ENCODE data around the gene DCLK1. TPM values are rescaled to one million over a fixed set of nuclear protein-coding genes. Genes with fewer than 3 reads are reported as not detected.
A peak's percentile ranks its signal among the peaks of the same experiment; 100 is the strongest.

The DCLK1 gene
- polyA plus RNA-seq, 4 donors: 4.3 to 39.0 (median 8.9) TPM

DNA sequence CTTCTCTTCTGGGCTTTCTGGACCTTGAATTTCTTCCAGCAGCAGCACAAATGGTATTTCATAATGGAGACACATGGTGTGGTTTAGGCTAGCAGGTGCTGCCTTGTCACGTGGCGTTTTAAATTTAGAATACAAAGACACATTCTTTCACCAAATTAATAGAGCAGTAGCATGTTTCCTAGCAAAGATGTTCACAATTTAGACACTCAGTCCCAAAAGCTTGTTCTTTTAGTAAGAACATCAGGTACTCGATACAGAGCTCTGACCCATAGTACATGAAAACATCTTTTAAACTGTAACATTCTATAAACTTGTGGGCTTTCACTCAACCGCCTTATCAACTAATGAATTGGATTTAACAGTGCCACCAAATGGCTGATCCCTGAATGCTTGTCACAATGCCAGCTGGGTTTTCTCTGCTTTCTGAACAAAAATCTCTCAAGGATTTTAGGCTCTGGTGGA, 290.1 kb downstream of the DCLK1 start:
- DNase-seq (ENCODE audit: low read depth in 4 of 4, low spot score in 3 of 4): no peak

DNA sequence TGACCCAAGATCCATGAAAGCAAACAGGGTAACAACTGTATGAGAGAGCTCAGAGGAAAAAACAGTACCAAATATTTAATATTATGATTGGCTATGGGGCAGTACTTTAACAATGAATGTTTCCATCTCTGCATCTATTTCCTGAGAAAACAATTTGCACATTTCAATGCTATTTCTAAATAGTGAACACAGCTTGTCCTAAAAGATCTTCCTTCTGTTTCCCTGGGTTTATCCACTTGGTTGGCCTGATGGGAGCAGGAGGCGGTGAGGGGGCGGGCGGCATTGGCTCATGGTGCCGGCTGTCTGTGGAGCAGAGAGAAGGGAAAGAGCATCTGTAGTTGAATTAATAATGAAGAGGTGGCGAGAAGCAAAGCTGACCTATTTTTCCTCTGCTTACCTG, 291.4 kb downstream of the DCLK1 start:
- no peak for DNase-seq (ENCODE audit: low read depth in 4 of 4, low spot score in 3 of 4)

DNA sequence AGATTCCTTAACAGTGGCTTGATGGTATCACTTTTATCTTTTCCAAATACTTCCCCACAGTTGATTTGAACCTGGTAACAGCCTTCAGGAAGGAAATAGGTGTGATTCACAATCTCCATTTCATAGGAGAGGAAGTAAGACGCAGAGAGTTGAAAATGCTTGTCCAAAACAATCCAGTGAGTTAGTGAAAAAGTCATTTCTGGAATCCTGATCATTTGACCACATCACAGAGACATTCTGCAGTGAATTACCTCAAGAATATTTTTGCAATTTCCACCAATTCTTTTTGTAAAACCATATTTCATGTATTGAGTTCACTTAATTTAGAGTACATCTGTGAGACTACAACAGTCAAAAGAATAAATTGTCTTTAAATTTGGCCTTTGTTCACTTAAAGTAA, 292.8 kb downstream of the DCLK1 start:
- no peak for DNase-seq (ENCODE audit: low read depth in 4 of 4, low spot score in 3 of 4)

- no peak for DNase-seq (ENCODE audit: low read depth in 4 of 4, low spot score in 3 of 4)
Measured at GRCh38 chr13:35836446-35836845, 294.7 kb downstream of the DCLK1 start.

GRCh38 chr13:35835989-35836388, 295.2 kb downstream of the DCLK1 start:
- DNase-seq (ENCODE audit: low read depth in 4 of 4, low spot score in 3 of 4): no peak

DNA sequence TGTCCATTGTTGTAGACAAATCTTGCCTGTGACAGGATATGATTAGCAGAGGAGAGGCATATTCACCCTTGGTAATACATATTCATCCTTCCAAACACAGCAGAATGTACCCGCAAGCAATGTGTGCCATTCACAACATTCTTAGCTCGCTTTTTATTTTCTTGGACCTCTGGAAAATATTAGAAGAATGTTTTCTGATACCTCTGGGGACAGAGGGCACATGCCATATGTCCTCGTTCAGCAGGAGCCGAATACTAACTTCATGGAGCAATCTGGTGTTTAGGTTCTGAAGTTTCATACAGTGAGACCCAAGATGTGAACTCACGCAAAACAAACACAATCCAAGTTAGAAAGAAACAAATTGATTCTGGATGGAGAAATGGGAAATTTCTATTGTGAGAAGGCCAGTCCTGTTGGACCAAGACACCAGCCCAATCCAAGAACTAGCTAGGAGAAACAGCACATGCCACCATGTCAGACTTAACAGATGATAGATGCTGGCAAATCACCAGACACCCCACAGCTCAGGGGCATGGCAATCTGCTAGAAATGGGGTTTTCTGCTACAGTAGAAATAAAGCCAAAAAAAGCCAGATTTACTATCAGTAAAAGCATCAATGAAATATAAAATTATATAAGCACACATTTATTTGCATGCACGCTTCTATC, 297.4 kb downstream of the DCLK1 start:
- DNase-seq (ENCODE audit: low read depth in 4 of 4, low spot score in 3 of 4): no peak

DNA sequence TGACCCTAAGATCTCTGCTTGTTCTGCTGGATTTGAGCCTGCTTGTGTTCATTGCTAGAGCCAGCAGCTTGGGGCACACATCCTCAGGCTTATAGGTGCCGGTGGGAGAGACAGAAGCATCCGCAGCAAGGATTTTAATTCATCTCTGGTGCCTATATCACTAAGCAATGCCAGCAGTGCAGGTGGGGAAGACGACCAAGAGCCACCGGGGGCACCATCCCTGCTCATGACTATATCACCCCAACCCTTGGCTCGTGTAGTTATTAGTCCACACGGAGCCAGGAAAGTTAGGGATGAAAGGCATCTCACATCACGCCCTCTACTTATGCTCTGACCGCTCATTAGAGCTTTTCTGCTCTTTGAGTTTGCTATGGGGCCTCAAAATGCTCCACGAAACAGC, 298.2 kb downstream of the DCLK1 start:
- no peak for DNase-seq (ENCODE audit: low read depth in 4 of 4, low spot score in 3 of 4)

DNA sequence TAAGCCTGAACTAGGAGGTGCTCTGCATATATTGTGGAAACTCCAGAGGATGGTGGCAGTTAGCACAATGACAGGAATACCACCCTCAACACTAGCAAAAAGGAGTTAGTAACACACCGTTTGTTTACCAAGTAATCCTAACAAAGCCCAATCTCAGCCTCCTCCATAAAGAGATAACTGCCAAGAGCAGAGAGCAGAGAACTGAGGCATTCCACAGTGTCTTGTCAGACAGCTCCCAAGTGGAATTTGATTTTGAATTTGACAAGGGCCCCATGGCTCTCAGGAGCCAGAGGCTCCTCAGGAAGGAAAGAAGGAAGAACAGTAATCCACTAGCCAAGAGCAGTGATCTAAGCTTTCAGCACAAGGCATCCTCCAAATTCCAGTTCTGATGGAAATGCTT, 298.6 kb downstream of the DCLK1 start:
- no peak for DNase-seq (ENCODE audit: low read depth in 4 of 4, low spot score in 3 of 4)

DNA sequence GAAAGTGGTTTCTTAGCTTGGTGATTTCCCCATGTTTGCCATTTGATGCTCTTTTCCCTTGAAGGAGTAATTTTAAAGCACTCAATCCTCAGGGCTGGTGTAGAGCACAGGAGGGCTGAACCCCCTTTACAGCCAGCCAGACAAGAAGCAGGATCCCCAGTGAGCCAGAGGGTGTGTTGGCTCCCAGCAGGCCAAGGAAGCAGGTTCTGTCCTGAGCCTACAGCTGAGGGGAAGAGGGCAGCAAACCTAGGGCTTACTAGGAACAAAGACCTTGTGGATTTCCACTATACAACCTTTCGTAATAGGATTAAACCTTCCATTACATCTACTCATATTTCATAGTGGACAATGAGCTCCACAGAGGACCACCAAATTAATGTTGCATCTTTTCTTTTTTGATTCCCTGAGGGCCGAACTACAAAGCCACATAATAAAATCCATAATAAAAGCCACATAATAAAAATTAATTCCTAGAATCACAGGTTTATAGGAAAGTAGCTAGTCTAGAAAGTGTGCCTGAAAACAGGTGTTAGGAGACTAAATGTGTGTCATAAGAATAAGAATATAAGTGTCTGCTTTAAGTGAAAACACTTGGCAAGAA, 300.2 kb downstream of the DCLK1 start:
- no peak for DNase-seq (ENCODE audit: low read depth in 4 of 4, low spot score in 3 of 4)

- no peak for DNase-seq (ENCODE audit: low read depth in 4 of 4, low spot score in 3 of 4)
Measured at GRCh38 chr13:35826626-35827254, 304.4 kb downstream of the DCLK1 start.

- no peak for DNase-seq (ENCODE audit: low read depth in 4 of 4, low spot score in 3 of 4)
Measured at GRCh38 chr13:35824825-35825224, 306.4 kb downstream of the DCLK1 start.

DNA sequence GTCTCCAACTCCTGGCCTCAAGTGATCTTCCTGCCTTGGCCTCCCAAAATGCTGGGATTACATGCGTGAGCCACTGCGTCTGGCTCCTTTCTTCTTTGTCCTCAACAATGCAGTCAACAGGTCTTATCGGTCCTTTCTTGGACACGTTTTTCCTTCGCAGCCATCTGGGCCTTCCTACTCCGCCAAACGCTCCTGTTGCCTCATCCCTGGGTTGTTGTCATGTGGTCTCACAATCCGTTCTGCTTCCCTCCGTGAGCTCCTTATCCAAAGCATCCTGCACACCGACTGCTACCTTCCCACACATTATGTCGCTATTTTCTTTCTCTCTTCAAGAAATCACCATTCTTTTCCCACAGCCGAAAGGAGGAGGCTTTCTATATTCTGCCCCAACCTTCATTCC, 306.8 kb downstream of the DCLK1 start:
- no peak for DNase-seq (ENCODE audit: low read depth in 4 of 4, low spot score in 3 of 4)

DNA sequence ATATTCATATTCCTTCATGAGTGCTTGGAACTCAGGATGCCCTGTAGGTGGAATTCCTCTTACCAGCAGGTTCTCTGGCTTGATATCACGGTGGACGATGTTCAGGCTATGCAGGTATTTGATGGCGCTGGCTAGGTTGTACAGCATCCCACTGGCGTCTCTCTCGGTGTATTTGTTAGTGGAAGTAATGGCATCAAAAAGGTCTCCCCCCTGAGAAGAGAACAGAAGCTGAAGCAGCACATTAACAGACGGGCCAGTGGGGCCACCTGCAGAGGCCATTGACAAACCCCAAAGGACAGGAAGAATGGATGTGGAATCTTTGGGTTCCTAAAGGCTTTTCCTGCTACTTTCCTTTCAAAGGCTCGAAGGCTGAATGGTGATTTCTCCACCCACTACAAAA, 308.5 kb downstream of the DCLK1 start:
- no peak for DNase-seq (ENCODE audit: low read depth in 4 of 4, low spot score in 3 of 4)

- peak in 1 of 4 donors; percentile 24 for DNase-seq (ENCODE audit: low read depth in 4 of 4, low spot score in 3 of 4)
Measured at GRCh38 chr13:35818633-35819067, 312.5 kb downstream of the DCLK1 start.

DNA sequence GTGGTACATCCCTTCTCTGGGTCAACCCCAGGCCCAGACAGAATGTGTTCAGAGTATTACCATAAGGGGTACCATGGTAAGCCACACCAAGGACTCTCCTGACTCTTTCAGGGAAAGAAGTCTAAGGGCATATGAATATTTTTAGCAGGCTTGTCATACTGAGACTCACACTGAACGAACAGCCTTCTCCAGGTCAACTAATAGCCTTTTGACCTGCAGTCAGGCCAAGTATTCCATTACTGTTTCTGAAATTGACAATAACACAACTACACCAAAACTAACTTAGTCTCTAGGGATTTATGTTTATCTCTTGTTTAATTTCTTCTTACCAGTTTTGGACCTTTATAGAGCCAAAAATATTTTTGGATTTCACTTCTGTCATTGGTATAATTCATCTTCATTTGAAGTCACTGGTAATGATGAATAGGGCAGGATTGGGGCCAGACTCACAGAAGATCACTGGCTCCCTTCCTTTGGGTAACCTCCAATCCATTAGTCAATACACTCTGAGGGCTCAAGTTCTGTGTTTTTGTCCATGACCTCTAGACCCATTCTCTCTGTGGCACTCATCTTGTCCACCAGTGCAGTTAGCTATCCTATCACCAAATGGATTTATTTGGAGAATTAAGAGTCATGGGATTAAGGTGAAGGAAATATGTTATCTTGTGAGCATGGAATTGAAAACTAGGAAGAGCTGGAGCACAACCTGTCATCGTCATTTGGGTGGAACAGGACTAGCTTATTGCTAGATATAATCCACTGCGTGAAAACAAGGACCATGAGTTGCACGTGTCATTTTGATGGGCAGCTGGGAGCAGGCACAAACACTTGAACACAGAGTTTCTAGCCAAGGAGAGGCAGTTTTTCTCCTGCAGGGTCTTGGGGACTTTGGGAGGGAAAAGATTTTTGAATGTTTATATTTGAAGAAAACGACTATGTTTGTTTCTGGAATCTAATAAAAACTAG, 313.3 kb downstream of the DCLK1 start:
- no peak for DNase-seq (ENCODE audit: low read depth in 4 of 4, low spot score in 3 of 4)

- DNase-seq (ENCODE audit: low read depth in 4 of 4, low spot score in 3 of 4): peak in 2 of 4 donors; percentile 30 to 50
Measured at GRCh38 chr13:35814605-35815011, 316.6 kb downstream of the DCLK1 start.

- no peak for DNase-seq (ENCODE audit: low read depth in 4 of 4, low spot score in 3 of 4)
Measured at GRCh38 chr13:35812736-35813135, 318.4 kb downstream of the DCLK1 start.

DNA sequence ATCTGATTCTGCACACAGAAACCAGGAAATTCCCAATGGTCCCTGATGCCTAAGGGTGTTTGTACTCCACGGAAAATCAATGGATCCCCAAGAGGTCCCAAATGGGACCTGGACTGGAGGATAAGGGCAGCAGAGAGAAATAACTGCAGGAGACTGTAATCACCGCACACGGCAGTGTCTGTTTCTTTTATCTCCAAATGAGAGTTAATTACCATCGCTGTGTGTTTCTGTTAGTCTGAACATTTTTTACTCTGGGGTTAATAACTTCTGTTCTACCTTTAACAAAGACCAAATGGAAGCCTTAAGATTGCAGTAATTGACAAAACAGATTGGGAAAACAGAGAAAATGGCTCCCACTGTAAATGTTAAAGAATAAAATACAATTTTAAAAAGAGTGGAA, 320.9 kb downstream of the DCLK1 start:
- DNase-seq (ENCODE audit: low read depth in 4 of 4, low spot score in 3 of 4): no peak

GRCh38 chr13:35808846-35809245, 322.3 kb downstream of the DCLK1 start:
- no peak for DNase-seq (ENCODE audit: low read depth in 4 of 4, low spot score in 3 of 4)

- DNase-seq (ENCODE audit: low read depth in 4 of 4, low spot score in 3 of 4): no peak
Measured at GRCh38 chr13:35804901-35805300, 326.3 kb downstream of the DCLK1 start.

- no peak for DNase-seq (ENCODE audit: low read depth in 4 of 4, low spot score in 3 of 4)
Measured at GRCh38 chr13:35797991-35798390, 333.2 kb downstream of the DCLK1 start.
